Fibroblast of pulmonary artery (primary cell): Measurements from ENCODE around the gene CELSR1.

Source experiments
- DNase-seq: peaks from one replicate; pipeline ENCODE4 v3.0.0-alpha.2; 2010; ENCODE audit warnings: low read depth
- H3K4me3 ChIP-seq: replicated peaks from 2 replicates; pipeline ENCODE4 v1.5.1; 2011; ENCODE audit warnings: low read depth, mild to moderate bottlenecking, control low read depth, low read length, moderate library complexity
- CTCF ChIP-seq: IDR thresholded peaks from 2 replicates; pipeline ENCODE4 v1.5.1; 2011; ENCODE audit warnings: mild to moderate bottlenecking, control low read depth, low read length, inconsistent platforms; ENCODE audit errors: missing control alignments

Gene CELSR1

GRCh38 chr22:46531581-46532175 is 5.7 kb downstream of the CELSR1 start:
- no peak for TF ChIP-seq CTCF
- DNase-seq: no peak
- H3K4me3 ChIP-seq: no peak overlapping the region

GRCh38 chr22:46528121-46528610 is 9.3 kb downstream of the CELSR1 start:
- no peak for TF ChIP-seq CTCF
- DNase-seq: peak; percentile 73
- H3K4me3 ChIP-seq: no peak overlapping the region

GRCh38 chr22:46526244-46526839 is 11.1 kb downstream of the CELSR1 start:
- DNase-seq: no peak
- H3K4me3 ChIP-seq: no peak overlapping the region

GRCh38 chr22:46525389-46526243 is 11.8 kb downstream of the CELSR1 start:
- H3K4me3 ChIP-seq: no peak overlapping the region
- no peak for TF ChIP-seq CTCF
- no peak for DNase-seq

More at GRCh38 chr22:46526244-46526839, 11.1 kb downstream of the CELSR1 start:
- no peak for TF ChIP-seq CTCF

DNA sequence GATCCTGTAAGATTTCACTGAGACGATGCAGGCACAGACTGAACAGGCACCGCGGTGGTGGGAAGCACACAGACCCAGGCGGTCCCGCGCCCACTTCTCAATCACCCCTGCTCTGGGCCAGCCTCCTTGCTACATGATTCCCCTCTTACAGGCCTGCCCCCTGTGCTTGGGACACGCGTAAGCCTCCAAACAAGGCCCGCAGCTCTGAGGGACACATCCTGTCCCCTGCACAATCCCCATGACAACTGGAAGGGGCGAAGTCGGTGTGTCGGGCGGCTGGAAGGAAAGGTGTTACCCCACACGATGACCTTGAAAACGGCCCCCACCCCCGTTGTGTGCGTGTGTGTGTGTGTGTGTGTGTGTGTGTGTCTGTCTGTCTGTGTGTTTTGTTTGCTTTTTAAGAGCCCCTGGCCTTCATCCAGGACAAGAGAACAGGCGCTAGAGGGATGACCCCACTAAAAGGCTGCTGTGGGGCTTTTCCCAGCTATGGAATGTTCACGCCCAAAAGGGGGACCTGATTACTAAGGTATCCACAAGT is 13.1 kb downstream of the CELSR1 start:
- TF ChIP-seq CTCF: no peak
- no peak for DNase-seq
- no peak overlapping the region for H3K4me3 ChIP-seq

GRCh38 chr22:46522797-46523196 is 14.6 kb downstream of the CELSR1 start:
- no peak for DNase-seq
- H3K4me3 ChIP-seq: no peak overlapping the region
- TF ChIP-seq CTCF: no peak
